HCT116 (cell line): Measurements from ENCODE around the gene TCP1. TPM values are rescaled to one million over a fixed set of nuclear protein-coding genes. Genes with fewer than 3 reads are reported as not detected.

Source experiments
- ATAC-seq: fragments of 200-7000 bp; cut with Tn5 transposase; 2 replicates; pipeline ENCODE4 v1.9.1; 2020; ENCODE audit warnings: mild to moderate bottlenecking, moderate library complexity
- BruUV-seq: library from RNA; stranded (reverse); fragments of 400-500 nt; replicated peaks from 2 replicates; lab custom pipeline; 2021; lab: Mats Ljungman, UMichigan
- CTCF ChIA-PET: fragments of 300-600 bp; sonication (Branson Sonifier 250); formaldehyde crosslinking; loops from one replicate; lab custom pipeline; 2021; ENCODE audit warnings: antibody characterized with exemption; lab: Charles Lee
- POLR2A ChIA-PET: fragments of 300-600, 350-600 bp; sonication (Branson Sonifier 250); formaldehyde crosslinking; loops from one replicate; lab custom pipeline; 2021; ENCODE audit warnings: antibody characterized with exemption; lab: Charles Lee
- RAD21 ChIA-PET, 2 experiments: fragments of 300-600 bp; sonication (Branson Sonifier 250); formaldehyde crosslinking; loops; one replicate each; lab custom pipeline; 2023; ENCODE audit warnings: low total read pairs in 2 of 2; ENCODE audit not compliant: uncharacterized antibody in 2 of 2, unreplicated experiment in 2 of 2, low non-redundant PET in 1 of 2; lab: Charles Lee
- DNase-seq: peaks from one replicate; pipeline ENCODE4 v3.0.0-alpha.2; 2010; ENCODE audit warnings: low read depth, low spot score
- H2AFZ ChIP-seq: fragments of 200-600 bp; shearing (Covaris generic), sonication (generic); 2 replicates; pipeline ENCODE4 v1.6.1; 2017; ENCODE audit warnings: low read depth, mixed run types, mixed read lengths, antibody characterized with exemption, low read length; ENCODE audit not compliant: poor library complexity, severe bottlenecking
- H3K27ac ChIP-seq: 2 replicates; pipeline ENCODE4 v1.5.1; 2012; ENCODE audit warnings: low read depth, low read length
- H3K27me3 ChIP-seq: fragments of 200-600 bp; sonication (generic); 2 replicates; pipeline ENCODE4 v1.6.1; 2016; ENCODE audit warnings: mixed run types, low read length, mixed read lengths; ENCODE audit not compliant: insufficient read depth
- H3K36me3 ChIP-seq, 2 experiments: fragments of 200-500 bp in 1 of 2; fragments of 200-600 bp in 1 of 2; sonication (Bioruptor generic) in 1 of 2; sonication (generic) in 1 of 2; 2 replicates each; pipeline versions ENCODE4 v1.5.1 to v1.6.1; 2014 to 2016; ENCODE audit warnings: low read length in 2 of 2, inconsistent platforms in 1 of 2, mixed read lengths in 1 of 2, mixed run types in 1 of 2; ENCODE audit not compliant: insufficient read depth in 2 of 2, control insufficient read depth in 1 of 2
- H3K4me1 ChIP-seq, 2 experiments: fragments of 200-600 bp in 1 of 2; sonication (generic) in 1 of 2; 2 replicates each; pipeline versions ENCODE4 v1.5.1 to v1.6.1; 2012 to 2017; ENCODE audit warnings: low read length in 2 of 2, inconsistent platforms in 1 of 2, mild to moderate bottlenecking in 1 of 2, mixed read lengths in 1 of 2, mixed run types in 1 of 2, moderate library complexity in 1 of 2; ENCODE audit not compliant: insufficient read depth in 2 of 2, control insufficient read depth in 1 of 2
- H3K4me2 ChIP-seq: fragments of 200-600 bp; sonication (generic); 2 replicates; pipeline ENCODE4 v1.6.1; 2017; ENCODE audit warnings: mixed run types, low read length, mixed read lengths
- H3K4me3 ChIP-seq, 2 experiments: fragments of 200-600 bp in 1 of 2; sonication (generic) in 1 of 2; replicated peaks in 1 of 2; 2 replicates each; pipeline ENCODE4 v1.5.1; 2011 to 2016; ENCODE audit warnings: low read length in 2 of 2, control low read depth in 1 of 2, low read depth in 1 of 2, mild to moderate bottlenecking in 1 of 2, mixed read lengths in 1 of 2, mixed run types in 1 of 2
- H3K79me2 ChIP-seq: fragments of 200-600 bp; sonication (generic); 2 replicates; pipeline ENCODE4 v1.6.1; 2017; ENCODE audit warnings: mild to moderate bottlenecking, mixed run types, low read length, moderate library complexity, mixed read lengths; ENCODE audit not compliant: insufficient read depth
- H3K9ac ChIP-seq: fragments of 200-600 bp; sonication (generic); 2 replicates; pipeline ENCODE4 v1.6.1; 2016; ENCODE audit warnings: low read length, mixed read lengths
- H3K9me2 ChIP-seq: fragments of 200-600 bp; sonication (generic), shearing (Covaris generic); 2 replicates; pipeline ENCODE4 v1.6.1; 2017; ENCODE audit warnings: mixed run types, mild to moderate bottlenecking, moderate library complexity; ENCODE audit not compliant: insufficient read depth
- H3K9me3 ChIP-seq, 2 experiments: fragments of 200-500 bp in 1 of 2; fragments of 200-600 bp in 1 of 2; sonication (Bioruptor generic) in 1 of 2; sonication (generic) in 1 of 2; 2 replicates each; pipeline ENCODE4 v1.6.1; 2014 to 2017; ENCODE audit warnings: low read length in 2 of 2, mixed read lengths in 2 of 2, inconsistent platforms in 1 of 2, low read depth in 1 of 2, mild to moderate bottlenecking in 1 of 2, mixed run types in 1 of 2, moderate library complexity in 1 of 2; ENCODE audit not compliant: control insufficient read depth in 1 of 2, insufficient read depth in 1 of 2
- H4K20me1 ChIP-seq: fragments of 200-600 bp; sonication (generic), shearing (Covaris generic); 2 replicates; pipeline ENCODE4 v1.6.1; 2017; ENCODE audit warnings: mixed run types, mild to moderate bottlenecking, moderate library complexity; ENCODE audit not compliant: insufficient read depth
- CBX3 ChIP-seq: IDR thresholded peaks from 2 replicates; pipeline ENCODE4 v1.6.1; 2012; ENCODE audit warnings: low read depth
- CEBPB ChIP-seq: IDR thresholded peaks from 2 replicates; pipeline ENCODE4 v1.6.1; 2012; ENCODE audit warnings: low read depth
- EGR1 ChIP-seq: IDR thresholded peaks from 2 replicates; pipeline ENCODE4 v1.6.1; 2012; ENCODE audit warnings: low read depth
- ELF1 ChIP-seq: IDR thresholded peaks from 2 replicates; pipeline ENCODE4 v1.6.1; 2012; ENCODE audit warnings: low read depth, borderline replicate concordance
- EZH2 ChIP-seq: fragments of 200-600 bp; sonication (generic); IDR thresholded peaks from 2 replicates; pipeline ENCODE4 v1.6.1; 2017; ENCODE audit warnings: antibody characterized with exemption, mixed run types
- FOSL1 ChIP-seq: IDR thresholded peaks from 2 replicates; pipeline ENCODE4 v1.6.1; 2012; ENCODE audit warnings: low read depth
- JUND ChIP-seq: IDR thresholded peaks from 2 replicates; pipeline ENCODE4 v1.6.1; 2012
- POLR2A ChIP-seq: IDR thresholded peaks from 2 replicates; pipeline ENCODE4 v1.7.0; 2011; ENCODE audit warnings: borderline replicate concordance; ENCODE audit not compliant: insufficient read depth, insufficient read length; ENCODE audit errors: extremely low read depth
- POLR2AphosphoS5 ChIP-seq: IDR thresholded peaks from 2 replicates; pipeline ENCODE4 v1.6.1; 2011; ENCODE audit warnings: mild to moderate bottlenecking, low read depth, low read length, moderate library complexity
- RAD21 ChIP-seq: IDR thresholded peaks from 2 replicates; pipeline ENCODE4 v1.6.1; 2012; ENCODE audit warnings: low read depth, mild to moderate bottlenecking
- SIN3A ChIP-seq: IDR thresholded peaks from 2 replicates; pipeline ENCODE4 v1.6.1; 2012; ENCODE audit warnings: low read depth
- SP1 ChIP-seq: IDR thresholded peaks from 2 replicates; pipeline ENCODE4 v1.6.1; 2012; ENCODE audit warnings: low read depth
- TCF7L2 ChIP-seq: IDR thresholded peaks from 2 replicates; pipeline ENCODE4 v1.7.0; 2011; ENCODE audit warnings: borderline replicate concordance, inconsistent platforms; ENCODE audit not compliant: insufficient read depth, insufficient read length; ENCODE audit errors: extremely low read depth
- YY1 ChIP-seq: IDR thresholded peaks from 2 replicates; pipeline ENCODE4 v1.6.1; 2011; ENCODE audit warnings: low read length, low read depth, moderate library complexity, mild to moderate bottlenecking; ENCODE audit not compliant: insufficient replicate concordance; ENCODE audit errors: extremely low read depth
- ZFX ChIP-seq: fragments of 450-650 bp; IDR thresholded peaks from 2 replicates; pipeline ENCODE4 v1.6.1; 2017
- ZNF274 ChIP-seq: fragments of 200-500 bp; sonication (Bioruptor generic); IDR thresholded peaks from 2 replicates; pipeline ENCODE4 v1.6.1; 2014; ENCODE audit warnings: mild to moderate bottlenecking, low read depth, low read length, inconsistent platforms
- intact Hi-C: fragments of 100-400 bp; cut with micrococcal nuclease; formaldehyde crosslinking; loops from 2 replicates; pipeline ENCODE4 v1.10.0; 2022
- total RNA-seq: library from RNA; stranded (reverse); gene quantifications from one replicate; pipeline ENCODE4 v1.2.1, GENCODE V29; 2021; ENCODE audit not compliant: unreplicated experiment
- TF ChIP-seq, protein P1 (sequence below), 3 experiments: fragments of 200-600 bp in 1 of 3; sonication (generic) in 1 of 3; IDR thresholded peaks in 2 of 3; conservative IDR thresholded peaks in 1 of 3; 2 replicates each; pipeline ENCODE4 v1.5.1; 2012 to 2017; ENCODE audit warnings: low read depth in 2 of 3, low read length in 2 of 3, antibody characterized with exemption in 1 of 3, borderline replicate concordance in 1 of 3, control low read depth in 1 of 3, mild to moderate bottlenecking in 1 of 3, mixed read lengths in 1 of 3, mixed run types in 1 of 3, moderate library complexity in 1 of 3; ENCODE audit not compliant: insufficient read depth in 1 of 3
- TF ChIP-seq, protein P2 (sequence below): IDR thresholded peaks from 2 replicates; pipeline ENCODE4 v1.6.1; 2012
- TF ChIP-seq, protein P3 (sequence below): IDR thresholded peaks from 2 replicates; pipeline ENCODE4 v1.6.1; 2012; ENCODE audit warnings: low read depth
- TF ChIP-seq, protein P4 (sequence below): IDR thresholded peaks from 2 replicates; pipeline ENCODE4 v1.6.1; 2012

TCP1 gene
- total RNA-seq, 1 experiment from 2014 or later, result 447 TPM

DNA sequence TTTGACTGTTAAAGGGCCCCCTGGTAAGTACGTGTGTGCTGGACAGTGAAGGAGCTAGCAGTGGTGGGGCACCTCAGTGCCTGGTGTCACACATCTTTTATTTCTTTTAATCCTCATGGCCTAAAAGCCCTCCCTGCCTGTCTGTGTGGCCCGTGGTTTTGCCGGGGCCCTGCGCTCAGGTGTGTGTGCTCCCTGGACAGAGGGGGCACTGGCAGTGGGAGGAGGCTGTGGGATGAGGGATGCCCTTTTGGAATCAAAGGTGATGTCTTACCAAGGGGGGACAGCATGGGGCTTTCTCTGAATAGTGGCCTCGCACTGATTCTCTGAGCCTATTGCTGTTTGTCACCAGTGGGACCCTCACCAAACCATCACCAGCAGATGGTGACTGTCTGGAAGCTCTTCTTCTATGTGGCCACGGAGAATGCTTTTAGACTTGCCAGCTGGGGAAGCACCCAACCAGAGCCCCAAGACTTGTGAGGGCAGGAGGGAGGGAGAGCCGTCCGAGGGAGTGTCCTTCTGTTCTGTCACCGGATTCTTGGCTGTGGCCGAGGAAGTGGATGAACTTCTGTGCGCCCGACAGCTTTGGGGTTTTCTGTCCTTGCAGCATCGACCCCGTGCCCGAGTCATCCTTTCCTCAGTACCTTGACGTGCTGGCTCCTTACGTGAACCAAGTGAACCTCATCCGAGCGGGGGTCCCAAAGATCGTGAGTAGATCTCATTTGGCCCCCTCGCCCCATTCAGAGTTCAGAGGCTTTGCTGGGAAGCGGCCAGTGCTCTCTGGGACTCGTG is 28.7 kb upstream of the TCP1 start:
- Histone ChIP-seq H3K4me3 (no peak overlapping the region), H3K9me3 (no peaks in the 10 kb centered on the region), H2AFZ (no peak overlapping the region), H3K9ac (no peak overlapping the region), H4K20me1 (no peaks in the 10 kb centered on the region), H3K4me2 (no peak overlapping the region), H3K27me3 (no peaks in the 10 kb centered on the region), H3K79me2 (no peaks in the 10 kb centered on the region), H3K36me3 (no peaks in the 10 kb centered on the region), H3K4me1 (no peaks in the 10 kb centered on the region), H3K9me2 (no peaks in the 10 kb centered on the region), H3K27ac (no peak overlapping the region)
- TF ChIP-seq TCF7L2, result no peak
- TF ChIP-seq EZH2, result no peak
- no peak for TF ChIP-seq POLR2AphosphoS5
- no peak for TF ChIP-seq ZFX
- TF ChIP-seq YY1, result no peak
- TF ChIP-seq CEBPB, result no peak
- no peak for TF ChIP-seq SP1
- TF ChIP-seq, protein P1, sequence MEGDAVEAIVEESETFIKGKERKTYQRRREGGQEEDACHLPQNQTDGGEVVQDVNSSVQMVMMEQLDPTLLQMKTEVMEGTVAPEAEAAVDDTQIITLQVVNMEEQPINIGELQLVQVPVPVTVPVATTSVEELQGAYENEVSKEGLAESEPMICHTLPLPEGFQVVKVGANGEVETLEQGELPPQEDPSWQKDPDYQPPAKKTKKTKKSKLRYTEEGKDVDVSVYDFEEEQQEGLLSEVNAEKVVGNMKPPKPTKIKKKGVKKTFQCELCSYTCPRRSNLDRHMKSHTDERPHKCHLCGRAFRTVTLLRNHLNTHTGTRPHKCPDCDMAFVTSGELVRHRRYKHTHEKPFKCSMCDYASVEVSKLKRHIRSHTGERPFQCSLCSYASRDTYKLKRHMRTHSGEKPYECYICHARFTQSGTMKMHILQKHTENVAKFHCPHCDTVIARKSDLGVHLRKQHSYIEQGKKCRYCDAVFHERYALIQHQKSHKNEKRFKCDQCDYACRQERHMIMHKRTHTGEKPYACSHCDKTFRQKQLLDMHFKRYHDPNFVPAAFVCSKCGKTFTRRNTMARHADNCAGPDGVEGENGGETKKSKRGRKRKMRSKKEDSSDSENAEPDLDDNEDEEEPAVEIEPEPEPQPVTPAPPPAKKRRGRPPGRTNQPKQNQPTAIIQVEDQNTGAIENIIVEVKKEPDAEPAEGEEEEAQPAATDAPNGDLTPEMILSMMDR (IDR thresholded peaks at IDR 0.05 in 2 of 3, conservative IDR thresholded peaks at IDR 0.05 in 1 of 3; ENCODE audit: borderline replicate concordance in 1 of 3, insufficient read depth in 1 of 3, low read depth in 2 of 3, low read length in 2 of 3), result no peak
- no peak for TF ChIP-seq SIN3A
- no peak for TF ChIP-seq ELF1
- no peak for TF ChIP-seq POLR2A
- TF ChIP-seq, protein P2, sequence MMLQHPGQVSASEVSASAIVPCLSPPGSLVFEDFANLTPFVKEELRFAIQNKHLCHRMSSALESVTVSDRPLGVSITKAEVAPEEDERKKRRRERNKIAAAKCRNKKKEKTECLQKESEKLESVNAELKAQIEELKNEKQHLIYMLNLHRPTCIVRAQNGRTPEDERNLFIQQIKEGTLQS, result no peak
- TF ChIP-seq RAD21, result no peak
- TF ChIP-seq EGR1, result no peak
- TF ChIP-seq, protein P3, sequence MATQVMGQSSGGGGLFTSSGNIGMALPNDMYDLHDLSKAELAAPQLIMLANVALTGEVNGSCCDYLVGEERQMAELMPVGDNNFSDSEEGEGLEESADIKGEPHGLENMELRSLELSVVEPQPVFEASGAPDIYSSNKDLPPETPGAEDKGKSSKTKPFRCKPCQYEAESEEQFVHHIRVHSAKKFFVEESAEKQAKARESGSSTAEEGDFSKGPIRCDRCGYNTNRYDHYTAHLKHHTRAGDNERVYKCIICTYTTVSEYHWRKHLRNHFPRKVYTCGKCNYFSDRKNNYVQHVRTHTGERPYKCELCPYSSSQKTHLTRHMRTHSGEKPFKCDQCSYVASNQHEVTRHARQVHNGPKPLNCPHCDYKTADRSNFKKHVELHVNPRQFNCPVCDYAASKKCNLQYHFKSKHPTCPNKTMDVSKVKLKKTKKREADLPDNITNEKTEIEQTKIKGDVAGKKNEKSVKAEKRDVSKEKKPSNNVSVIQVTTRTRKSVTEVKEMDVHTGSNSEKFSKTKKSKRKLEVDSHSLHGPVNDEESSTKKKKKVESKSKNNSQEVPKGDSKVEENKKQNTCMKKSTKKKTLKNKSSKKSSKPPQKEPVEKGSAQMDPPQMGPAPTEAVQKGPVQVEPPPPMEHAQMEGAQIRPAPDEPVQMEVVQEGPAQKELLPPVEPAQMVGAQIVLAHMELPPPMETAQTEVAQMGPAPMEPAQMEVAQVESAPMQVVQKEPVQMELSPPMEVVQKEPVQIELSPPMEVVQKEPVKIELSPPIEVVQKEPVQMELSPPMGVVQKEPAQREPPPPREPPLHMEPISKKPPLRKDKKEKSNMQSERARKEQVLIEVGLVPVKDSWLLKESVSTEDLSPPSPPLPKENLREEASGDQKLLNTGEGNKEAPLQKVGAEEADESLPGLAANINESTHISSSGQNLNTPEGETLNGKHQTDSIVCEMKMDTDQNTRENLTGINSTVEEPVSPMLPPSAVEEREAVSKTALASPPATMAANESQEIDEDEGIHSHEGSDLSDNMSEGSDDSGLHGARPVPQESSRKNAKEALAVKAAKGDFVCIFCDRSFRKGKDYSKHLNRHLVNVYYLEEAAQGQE, result no peak
- TF ChIP-seq, protein P4, sequence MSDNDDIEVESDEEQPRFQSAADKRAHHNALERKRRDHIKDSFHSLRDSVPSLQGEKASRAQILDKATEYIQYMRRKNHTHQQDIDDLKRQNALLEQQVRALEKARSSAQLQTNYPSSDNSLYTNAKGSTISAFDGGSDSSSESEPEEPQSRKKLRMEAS, result no peak
- TF ChIP-seq CBX3, result no peak
- TF ChIP-seq JUND, result no peak
- no peak for TF ChIP-seq FOSL1
- TF ChIP-seq ZNF274, result no peak
- DNase-seq (no peak), ATAC-seq (no peak)
- BruUV-seq, result no TSS peak
- RAD21 ChIA-PET, result no interaction called here
- POLR2A ChIA-PET, result no interaction called here
- CTCF ChIA-PET, result no interaction called here
- intact Hi-C loops, result no loop called here
